T-cell (primary cell): ENCODE measurements around the gene JUP. TPM values are rescaled to one million over a fixed set of nuclear protein-coding genes. Genes with fewer than 3 reads are reported as not detected.

ENCODE experiments used
- ATAC-seq, 4 experiments: fragments of 200-7000 bp in 3 of 4; fragments of 150-1000 bp in 1 of 4; cut with Tn5 transposase; replicated peaks in 1 of 4; 1 replicate in 3 of 4; 2 replicates in 1 of 4; pipeline ENCODE4 v1.10.0; 2021; ENCODE audit warnings: moderate library complexity in 3 of 4, mild to moderate bottlenecking in 2 of 4, moderate number of reproducible peaks in 1 of 4
- CTCF ChIA-PET, 2 donors: fragments of 300-600 bp; sonication (Branson Sonifier 250); formaldehyde crosslinking; loops; one replicate each; lab custom pipeline; 2022; ENCODE audit warnings: antibody characterized with exemption in 2 of 2; lab: Charles Lee
- POLR2A ChIA-PET, 2 donors: fragments of 300-600 bp; sonication (Branson Sonifier 250); formaldehyde crosslinking; loops; one replicate each; lab custom pipeline; 2022; ENCODE audit warnings: antibody characterized with exemption in 2 of 2; lab: Charles Lee
- DNase-seq, 35 experiments: peaks; one replicate each; pipeline versions ENCODE4 v3.0.0 to v3.0.0-alpha.2; 2013 to 2023
- H3K27ac ChIP-seq: one replicate; pipeline ENCODE4 v1.5.1; 2013; ENCODE audit warnings: low read length
- H3K27me3 ChIP-seq, 2 experiments: replicated peaks in 1 of 2; 1 replicate in 1 of 2; 2 replicates in 1 of 2; pipeline versions ENCODE4 v1.6.1 to v1.7.0; 2013; ENCODE audit warnings: low read length in 1 of 2, mixed read lengths in 1 of 2; ENCODE audit not compliant: control insufficient read depth in 2 of 2, insufficient read depth in 2 of 2; ENCODE audit errors: extremely low read depth in 1 of 2
- H3K36me3 ChIP-seq, 2 donors: 1 replicate in 1 of 2; 2 replicates in 1 of 2; pipeline versions ENCODE4 v1.6.1 to v1.7.0; 2013; ENCODE audit warnings: low read length in 1 of 2; ENCODE audit not compliant: control insufficient read depth in 2 of 2, insufficient read depth in 1 of 2; ENCODE audit errors: extremely low read depth in 1 of 2
- H3K4me1 ChIP-seq, 2 experiments: 1 replicate in 1 of 2; 2 replicates in 1 of 2; pipeline versions ENCODE4 v1.6.1 to v1.7.0; 2013; ENCODE audit warnings: low read length in 2 of 2, mixed read lengths in 1 of 2; ENCODE audit not compliant: insufficient read depth in 2 of 2, control insufficient read depth in 1 of 2; ENCODE audit errors: extremely low read depth in 1 of 2
- H3K4me3 ChIP-seq, 2 donors: 1 replicate in 1 of 2; 2 replicates in 1 of 2; pipeline versions ENCODE4 v1.5.1 to v1.7.0; 2013; ENCODE audit warnings: mild to moderate bottlenecking in 2 of 2, low read length in 1 of 2, moderate library complexity in 1 of 2; ENCODE audit not compliant: control insufficient read depth in 1 of 2; ENCODE audit errors: extremely low read depth in 1 of 2
- H3K9me3 ChIP-seq: 2 replicates; pipeline ENCODE4 v1.7.0; 2013
- H3K27ac Mint-ChIP-seq, 2 donors: one replicate each; pipeline ENCODE4 v1.8.0; 2020 to 2021; ENCODE audit warnings: mild to moderate bottlenecking in 2 of 2, mixed read lengths in 2 of 2
- H3K27me3 Mint-ChIP-seq, 2 donors: one replicate each; pipeline ENCODE4 v1.8.0; 2021 to 2022; ENCODE audit warnings: mixed read lengths in 2 of 2
- H3K36me3 Mint-ChIP-seq: one replicate; pipeline ENCODE4 v1.8.0; 2021; ENCODE audit warnings: mixed read lengths
- H3K4me1 Mint-ChIP-seq, 3 donors: one replicate each; pipeline ENCODE4 v1.8.0; 2020 to 2022; ENCODE audit warnings: mixed read lengths in 3 of 3, mild to moderate bottlenecking in 1 of 3
- H3K4me3 Mint-ChIP-seq, 3 donors: one replicate each; pipeline ENCODE4 v1.8.0; 2020 to 2022; ENCODE audit warnings: mild to moderate bottlenecking in 3 of 3, mixed read lengths in 3 of 3, moderate library complexity in 3 of 3
- H3K9me3 Mint-ChIP-seq, 3 donors: one replicate each; pipeline ENCODE4 v1.8.0; 2020 to 2022; ENCODE audit warnings: mixed read lengths in 3 of 3
- WGBS: methylation state at CpG from one replicate; pipeline ENCODE4 v1.1.5; 2013; ENCODE audit warnings: missing lambda C conversion rate; ENCODE audit not compliant: insufficient coverage; 5-methylcytosine and 5-hydroxymethylcytosine counted together
- total RNA-seq, 35 experiments: library from RNA in 6 of 35; stranded (reverse) in 6 of 35; fragments of 120-200 nt in 1 of 35; gene quantifications; one replicate each; pipeline versions ENCODE4 v1.2.1 to v1.2.4 and lab custom pipeline; 2013 to 2026

Gene JUP
- total RNA-seq, 5 donors from 2014 or later (not counting 1 experiment from before 2014, with no cell fraction given) = 1.1 to 4.8 (median 3.4) TPM

GRCh38 chr17:41824086-41824485 lies 37.6 kb upstream of the JUP start:
- H3K4me3 ChIP-seq = no peak overlapping the region
- ChIA-PET CTCF (no interaction called here), POLR2A (no interaction called here)
- ATAC-seq (no peak), DNase-seq (no peak)
- H3K27ac ChIP-seq = no peak overlapping the region
- Mint-ChIP-seq H3K4me1 (no peaks in the 10 kb centered on the region), H3K9me3 (no peaks in the 10 kb centered on the region), H3K4me3 (no peak overlapping the region), H3K27me3 (peaks cover 0 to 2% of the 10 kb centered on the region in 2 donors), H3K27ac (no peak overlapping the region), H3K36me3 (peaks cover 5% of the 10 kb centered on the region)
- H3K4me1 ChIP-seq = no peaks in the 10 kb centered on the region
- H3K27me3 ChIP-seq = peaks cover 0 to 8% of the 10 kb centered on the region in 2 experiments
- H3K36me3 ChIP-seq = peaks cover 0 to 14% of the 10 kb centered on the region in 2 donors
- H3K9me3 ChIP-seq = no peaks in the 10 kb centered on the region
- WGBS = 77% methylated on average over 5 of the region's 7 CpGs

- peaks cover 0 to 12% of the 10 kb centered on the region in 2 donors for H3K36me3 ChIP-seq
- H3K27me3 Mint-ChIP-seq = peaks cover 0 to 2% of the 10 kb centered on the region in 2 donors
- H3K27ac Mint-ChIP-seq = no peak overlapping the region
- H3K4me3 ChIP-seq = no peak overlapping the region
- DNase-seq (no peak), ATAC-seq (no peak)
- no peak overlapping the region for H3K4me3 Mint-ChIP-seq
- no peaks in the 10 kb centered on the region for H3K9me3 ChIP-seq
- H3K27ac ChIP-seq = no peak overlapping the region
- no peaks in the 10 kb centered on the region for H3K9me3 Mint-ChIP-seq
- ChIA-PET CTCF (no interaction called here), POLR2A (no interaction called here)
- 92% methylated on average over 6 of the region's 7 CpGs for WGBS
- H3K4me1 Mint-ChIP-seq = no peaks in the 10 kb centered on the region
- peaks cover under 1% of the 10 kb centered on the region for H3K36me3 Mint-ChIP-seq
- H3K27me3 ChIP-seq = peaks cover 0 to 11% of the 10 kb centered on the region in 2 experiments
- no peaks in the 10 kb centered on the region for H3K4me1 ChIP-seq
These were observed 37.1 kb upstream of the JUP start for GRCh38 chr17:41823580-41823979.

GRCh38 chr17:41823141-41823524 lies 36.6 kb upstream of the JUP start:
- peaks cover 0 to 12% of the 10 kb centered on the region in 2 donors for H3K36me3 ChIP-seq
- no peaks in the 10 kb centered on the region for H3K9me3 Mint-ChIP-seq
- no peaks in the 10 kb centered on the region for H3K36me3 Mint-ChIP-seq
- H3K4me3 ChIP-seq = no peak overlapping the region
- H3K27me3 Mint-ChIP-seq = peaks cover 0 to 2% of the 10 kb centered on the region in 2 donors
- DNase-seq (no peak), ATAC-seq (no peak)
- no peaks in the 10 kb centered on the region for H3K4me1 ChIP-seq
- no CpG with 5 or more reads among the region's 1 CpG for WGBS
- no peak overlapping the region for H3K27ac ChIP-seq
- H3K4me3 Mint-ChIP-seq = no peak overlapping the region
- no peak overlapping the region for H3K27ac Mint-ChIP-seq
- H3K9me3 ChIP-seq = no peaks in the 10 kb centered on the region
- ChIA-PET POLR2A (no interaction called here), CTCF (interaction anchor here in 1 of 2 donors (0.6 kb wide), 1 partner anchor 706 kb away, joined by 3 read pairs; no protein-coding TSS in a partner anchor)
- peaks cover 0 to 12% of the 10 kb centered on the region in 2 experiments for H3K27me3 ChIP-seq
- no peaks in the 10 kb centered on the region for H3K4me1 Mint-ChIP-seq

- no peaks in the 10 kb centered on the region for H3K9me3 Mint-ChIP-seq
- ChIA-PET CTCF (interaction anchor here in 1 of 2 donors (0.6 kb wide), 1 partner anchor 705 kb away, joined by 3 read pairs; no protein-coding TSS in a partner anchor), POLR2A (no interaction called here)
- peaks cover 0 to 15% of the 10 kb centered on the region in 2 experiments for H3K27me3 ChIP-seq
- no peak overlapping the region for H3K27ac Mint-ChIP-seq
- no peak for DNase-seq
- no peak overlapping the region for H3K4me3 ChIP-seq
- H3K4me1 Mint-ChIP-seq = no peaks in the 10 kb centered on the region
- H3K4me3 Mint-ChIP-seq = no peak overlapping the region
- no peaks in the 10 kb centered on the region for H3K36me3 Mint-ChIP-seq
- no peaks in the 10 kb centered on the region for H3K9me3 ChIP-seq
- H3K36me3 ChIP-seq = peaks cover 0 to 11% of the 10 kb centered on the region in 2 donors
- WGBS = 87% methylated on average over 10 of the region's 12 CpGs
- peaks cover 0 to 2% of the 10 kb centered on the region in 2 donors for H3K27me3 Mint-ChIP-seq
- no peak for ATAC-seq
- H3K4me1 ChIP-seq = no peaks in the 10 kb centered on the region
- H3K27ac ChIP-seq = no peak overlapping the region
These were observed 36.0 kb upstream of the JUP start for GRCh38 chr17:41822216-41823140.

- Mint-ChIP-seq H3K27ac (no peak overlapping the region), H3K36me3 (no peaks in the 10 kb centered on the region), H3K4me3 (no peak overlapping the region), H3K27me3 (peaks cover 0 to 2% of the 10 kb centered on the region in 2 donors), H3K4me1 (no peaks in the 10 kb centered on the region), H3K9me3 (no peaks in the 10 kb centered on the region)
- no peaks in the 10 kb centered on the region for H3K4me1 ChIP-seq
- ChIA-PET POLR2A (no interaction called here), CTCF (no interaction called here)
- H3K36me3 ChIP-seq = peaks cover 0 to 9% of the 10 kb centered on the region in 2 donors
- H3K9me3 ChIP-seq = no peaks in the 10 kb centered on the region
- DNase-seq (no peak), ATAC-seq (no peak)
- H3K27ac ChIP-seq = no peak overlapping the region
- H3K27me3 ChIP-seq = peaks cover 0 to 19% of the 10 kb centered on the region in 2 experiments
- 89% methylated on average over 12 of the region's 14 CpGs for WGBS
- H3K4me3 ChIP-seq = no peak overlapping the region
These were observed 35.3 kb upstream of the JUP start for GRCh38 chr17:41821776-41822175.

- Histone ChIP-seq H3K9me3 (no peaks in the 10 kb centered on the region), H3K4me1 (peaks cover 0 to under 1% of the 10 kb centered on the region in 2 experiments), H3K36me3 (no peaks in the 10 kb centered on the region), H3K4me3 (no peak overlapping the region), H3K27ac (no peak overlapping the region), H3K27me3 (peaks cover 0 to 21% of the 10 kb centered on the region in 2 experiments)
- POLR2A ChIA-PET = no interaction called here
- DNase-seq = no peak
- H3K4me1 Mint-ChIP-seq = peaks cover 0 to 5% (median 3%) of the 10 kb centered on the region in 3 donors
- ATAC-seq = no peak
- 93% methylated on average over 13 of the region's 20 CpGs for WGBS
- H3K4me3 Mint-ChIP-seq = no peak overlapping the region
- no peaks in the 10 kb centered on the region for H3K36me3 Mint-ChIP-seq
- no peaks in the 10 kb centered on the region for H3K9me3 Mint-ChIP-seq
- H3K27ac Mint-ChIP-seq = no peak overlapping the region
- CTCF ChIA-PET = no interaction called here
- peaks cover 0 to 2% of the 10 kb centered on the region in 2 donors for H3K27me3 Mint-ChIP-seq
These were observed 31.5 kb upstream of the JUP start for GRCh38 chr17:41818024-41818423.
